Osteoblast (primary cell): Measurements from ENCODE around the gene RPS28. TPM values are rescaled to one million over a fixed set of nuclear protein-coding genes. Genes with fewer than 3 reads are reported as not detected.

Source experiments
- DNase-seq: peaks from one replicate; pipeline ENCODE4 v3.0.0; 2011; ENCODE audit warnings: low spot score, mixed read lengths; ENCODE audit not compliant: insufficient read length; ENCODE audit errors: missing footprints
- H2AFZ ChIP-seq: 2 replicates; pipeline ENCODE4 v1.6.0; 2011; ENCODE audit warnings: mild to moderate bottlenecking, low read length
- H3K27ac ChIP-seq: 2 replicates; pipeline ENCODE4 v1.5.1; 2011; ENCODE audit warnings: mild to moderate bottlenecking, low read depth, low read length, moderate library complexity
- H3K27me3 ChIP-seq: 2 replicates; pipeline ENCODE4 v1.6.0; 2012; ENCODE audit warnings: mild to moderate bottlenecking, control low read depth, inconsistent platforms, low read length, moderate library complexity; ENCODE audit not compliant: insufficient read depth
- H3K36me3 ChIP-seq: 2 replicates; pipeline ENCODE4 v1.5.1; 2011; ENCODE audit warnings: mild to moderate bottlenecking, low read length, control low read depth, moderate library complexity; ENCODE audit not compliant: insufficient read depth
- H3K4me1 ChIP-seq: 2 replicates; pipeline ENCODE4 v1.5.1; 2011; ENCODE audit warnings: mild to moderate bottlenecking, low read length, control low read depth, moderate library complexity; ENCODE audit not compliant: insufficient read depth
- H3K4me2 ChIP-seq: 2 replicates; pipeline ENCODE4 v1.6.0; 2011; ENCODE audit warnings: mild to moderate bottlenecking, low read length; ENCODE audit not compliant: insufficient read depth
- H3K4me3 ChIP-seq: fragments of 200-600 bp; sonication (generic); 3 replicates; pipeline ENCODE4 v1.5.1; 2012; ENCODE audit warnings: mild to moderate bottlenecking, low read length, inconsistent platforms; ENCODE audit not compliant: insufficient read depth
- H3K79me2 ChIP-seq: 2 replicates; pipeline ENCODE4 v1.6.0; 2012; ENCODE audit warnings: mild to moderate bottlenecking, low read length, control low read depth, inconsistent platforms; ENCODE audit not compliant: insufficient read depth
- H3K9me3 ChIP-seq: 2 replicates; pipeline ENCODE4 v1.5.1; 2011; ENCODE audit warnings: low read depth, low read length, control low read depth
- H4K20me1 ChIP-seq: 2 replicates; pipeline ENCODE4 v1.6.0; 2012; ENCODE audit warnings: mild to moderate bottlenecking, low read length, control low read depth; ENCODE audit not compliant: insufficient read depth
- total RNA-seq: library from RNA; depleted of rRNA; stranded (reverse); fragments of >200 nt; gene quantifications from 2 replicates; pipeline ENCODE4 v1.2.3, GENCODE V29; 2012
- TF ChIP-seq, protein P1 (sequence below): IDR thresholded peaks from 2 replicates; pipeline ENCODE4 v1.5.1; 2011; ENCODE audit warnings: mild to moderate bottlenecking, low read depth, low read length, moderate library complexity; ENCODE audit errors: extremely low read depth

Gene RPS28
- total RNA-seq, 1 donor: 177 TPM

- Histone ChIP-seq H3K79me2 (no peaks in the 10 kb centered on the region), H3K4me1 (peaks cover 14% of the 10 kb centered on the region), H3K27ac (no peak overlapping the region), H3K27me3 (no peaks in the 10 kb centered on the region), H2AFZ (no peak overlapping the region), H3K4me2 (no peak overlapping the region), H4K20me1 (no peaks in the 10 kb centered on the region), H3K36me3 (no peaks in the 10 kb centered on the region), H3K9me3 (no peaks in the 10 kb centered on the region), H3K4me3 (no peak overlapping the region)
- TF ChIP-seq, protein P1, sequence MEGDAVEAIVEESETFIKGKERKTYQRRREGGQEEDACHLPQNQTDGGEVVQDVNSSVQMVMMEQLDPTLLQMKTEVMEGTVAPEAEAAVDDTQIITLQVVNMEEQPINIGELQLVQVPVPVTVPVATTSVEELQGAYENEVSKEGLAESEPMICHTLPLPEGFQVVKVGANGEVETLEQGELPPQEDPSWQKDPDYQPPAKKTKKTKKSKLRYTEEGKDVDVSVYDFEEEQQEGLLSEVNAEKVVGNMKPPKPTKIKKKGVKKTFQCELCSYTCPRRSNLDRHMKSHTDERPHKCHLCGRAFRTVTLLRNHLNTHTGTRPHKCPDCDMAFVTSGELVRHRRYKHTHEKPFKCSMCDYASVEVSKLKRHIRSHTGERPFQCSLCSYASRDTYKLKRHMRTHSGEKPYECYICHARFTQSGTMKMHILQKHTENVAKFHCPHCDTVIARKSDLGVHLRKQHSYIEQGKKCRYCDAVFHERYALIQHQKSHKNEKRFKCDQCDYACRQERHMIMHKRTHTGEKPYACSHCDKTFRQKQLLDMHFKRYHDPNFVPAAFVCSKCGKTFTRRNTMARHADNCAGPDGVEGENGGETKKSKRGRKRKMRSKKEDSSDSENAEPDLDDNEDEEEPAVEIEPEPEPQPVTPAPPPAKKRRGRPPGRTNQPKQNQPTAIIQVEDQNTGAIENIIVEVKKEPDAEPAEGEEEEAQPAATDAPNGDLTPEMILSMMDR: no peak
- peak; percentile 80 for DNase-seq
Observed at GRCh38 chr19:8304841-8305621, 16.3 kb upstream of the RPS28 start.

DNA sequence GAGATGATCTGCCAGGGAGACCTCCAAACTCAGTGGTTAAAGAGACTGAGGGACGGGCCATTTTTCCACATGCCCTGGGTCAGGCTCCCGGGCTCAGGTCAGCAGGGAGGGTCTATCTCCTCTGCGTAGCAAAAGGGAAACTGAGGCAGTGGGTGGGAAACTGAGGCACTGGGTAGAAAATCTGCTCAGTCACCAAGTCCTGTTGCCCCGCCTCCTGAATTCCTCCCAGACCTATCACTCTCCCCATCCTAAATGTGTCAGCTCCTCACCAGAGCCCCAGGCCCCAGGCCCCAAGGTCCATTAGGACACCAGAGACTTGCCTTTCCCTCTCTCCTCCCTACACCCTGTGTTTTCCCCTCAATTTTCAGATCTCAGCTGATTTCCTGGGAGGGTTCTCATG lies 15.5 kb upstream of the RPS28 start:
- H3K9me3 ChIP-seq: no peaks in the 10 kb centered on the region
- TF ChIP-seq, protein P1: no peak
- H4K20me1 ChIP-seq: no peaks in the 10 kb centered on the region
- no peaks in the 10 kb centered on the region for H3K27me3 ChIP-seq
- no peak overlapping the region for H3K27ac ChIP-seq
- H2AFZ ChIP-seq: no peak overlapping the region
- peaks cover 14% of the 10 kb centered on the region for H3K4me1 ChIP-seq
- H3K36me3 ChIP-seq: peaks cover 4% of the 10 kb centered on the region
- DNase-seq: peak; percentile 77
- H3K79me2 ChIP-seq: no peaks in the 10 kb centered on the region
- no peak overlapping the region for H3K4me3 ChIP-seq
- H3K4me2 ChIP-seq: no peak overlapping the region

DNA sequence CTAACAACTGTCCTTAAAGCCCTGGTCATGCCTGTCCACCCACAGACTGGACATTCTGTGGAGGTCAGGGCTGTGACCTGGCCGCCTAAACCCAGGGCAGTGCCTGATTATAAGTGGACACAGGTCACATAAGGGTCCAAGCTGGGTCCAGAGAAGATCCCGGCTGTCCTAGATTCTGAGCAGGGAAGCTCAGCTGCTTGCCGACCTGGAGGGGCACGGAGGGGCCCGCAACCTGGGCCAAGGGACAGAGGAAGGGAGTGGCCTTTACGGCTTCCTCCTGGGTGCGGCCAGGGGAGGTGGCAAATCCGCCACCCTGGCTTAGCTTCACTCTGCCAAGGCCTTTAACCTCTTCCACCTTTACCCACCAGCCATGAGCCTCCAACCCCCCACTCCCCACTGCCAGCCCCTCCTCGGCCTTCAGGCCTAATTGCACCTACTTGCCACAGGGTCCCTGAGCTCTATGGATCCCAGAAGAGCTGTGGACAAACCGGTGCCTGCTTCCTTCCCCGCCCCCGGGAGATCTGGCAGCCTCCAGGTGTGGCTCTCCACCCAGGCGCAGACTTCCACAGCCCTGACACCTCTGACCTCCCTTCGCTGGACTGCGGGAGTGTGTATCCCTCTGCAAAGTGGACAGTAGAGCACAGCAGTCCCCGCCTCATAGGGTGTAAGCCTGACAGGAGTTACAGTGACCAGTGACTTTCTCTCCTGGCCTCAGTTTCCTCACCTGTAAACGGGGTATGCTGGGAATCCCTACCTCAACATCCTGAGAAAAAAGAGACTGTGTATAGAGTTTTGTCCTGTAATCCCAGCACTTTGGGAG lies 14.9 kb upstream of the RPS28 start:
- Histone ChIP-seq H3K27ac (no peak overlapping the region), H3K4me3 (no peak overlapping the region), H4K20me1 (no peaks in the 10 kb centered on the region), H3K27me3 (no peaks in the 10 kb centered on the region), H3K4me2 (no peak overlapping the region), H3K79me2 (no peaks in the 10 kb centered on the region), H3K36me3 (peaks cover 10% of the 10 kb centered on the region), H3K9me3 (no peaks in the 10 kb centered on the region), H3K4me1 (peaks cover 14% of the 10 kb centered on the region), H2AFZ (no peak overlapping the region)
- DNase-seq: no peak
- TF ChIP-seq, protein P1: no peak
